ENCODE measurements around the gene DPYD.

Gene DPYD

DNA sequence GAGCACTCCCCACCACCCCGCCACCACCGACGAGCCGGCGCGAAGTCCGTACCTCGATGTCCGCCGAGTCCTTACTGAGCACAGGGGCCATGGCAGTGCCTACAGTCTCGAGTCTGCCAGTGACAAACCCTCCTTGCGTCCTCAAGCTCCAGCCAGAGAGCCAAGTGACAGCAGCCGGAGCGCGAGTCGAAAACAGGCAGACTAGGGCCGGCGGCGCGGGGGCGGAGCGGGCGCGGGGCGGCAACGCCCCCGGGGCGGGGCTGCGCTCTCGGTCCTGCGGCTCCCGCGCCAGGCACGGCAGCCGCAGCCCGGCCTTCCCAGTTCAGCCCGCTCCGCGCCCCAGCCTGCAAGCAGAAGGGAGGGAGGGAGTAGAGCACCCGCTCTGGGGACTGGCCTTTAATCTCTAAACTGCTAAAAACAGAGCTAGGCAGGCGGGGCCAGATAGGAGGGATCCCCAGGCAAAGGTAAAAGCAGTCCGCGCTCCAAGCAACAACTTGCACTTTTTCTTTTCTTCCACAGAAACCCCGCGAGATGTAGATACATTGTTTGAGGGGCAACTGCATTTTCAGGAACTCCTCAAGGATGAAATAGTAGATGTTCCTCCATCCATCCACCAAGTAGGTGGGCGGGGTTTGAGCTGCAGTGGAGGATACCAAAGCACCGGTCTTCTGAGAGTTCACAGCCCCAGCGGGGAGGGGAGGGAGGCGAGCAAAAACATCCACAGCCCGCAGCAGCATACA is at the start of gene DPYD:
Gene DPYD (minus strand): TSS at position 203 of the 740 bp plus-strand sequence. CDS start 112 bp downstream, at position 91.
- TF ChIP-seq, protein P1, sequence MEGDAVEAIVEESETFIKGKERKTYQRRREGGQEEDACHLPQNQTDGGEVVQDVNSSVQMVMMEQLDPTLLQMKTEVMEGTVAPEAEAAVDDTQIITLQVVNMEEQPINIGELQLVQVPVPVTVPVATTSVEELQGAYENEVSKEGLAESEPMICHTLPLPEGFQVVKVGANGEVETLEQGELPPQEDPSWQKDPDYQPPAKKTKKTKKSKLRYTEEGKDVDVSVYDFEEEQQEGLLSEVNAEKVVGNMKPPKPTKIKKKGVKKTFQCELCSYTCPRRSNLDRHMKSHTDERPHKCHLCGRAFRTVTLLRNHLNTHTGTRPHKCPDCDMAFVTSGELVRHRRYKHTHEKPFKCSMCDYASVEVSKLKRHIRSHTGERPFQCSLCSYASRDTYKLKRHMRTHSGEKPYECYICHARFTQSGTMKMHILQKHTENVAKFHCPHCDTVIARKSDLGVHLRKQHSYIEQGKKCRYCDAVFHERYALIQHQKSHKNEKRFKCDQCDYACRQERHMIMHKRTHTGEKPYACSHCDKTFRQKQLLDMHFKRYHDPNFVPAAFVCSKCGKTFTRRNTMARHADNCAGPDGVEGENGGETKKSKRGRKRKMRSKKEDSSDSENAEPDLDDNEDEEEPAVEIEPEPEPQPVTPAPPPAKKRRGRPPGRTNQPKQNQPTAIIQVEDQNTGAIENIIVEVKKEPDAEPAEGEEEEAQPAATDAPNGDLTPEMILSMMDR (IDR thresholded peaks at IDR 0.05), result no peak
- Histone ChIP-seq H3K27ac (peak within 1 kb of the TSS; percentile 86 to 95), H3K4me3 (peak within 1 kb of the TSS; percentile 74 to 89), H3K36me3 (no peaks in the 10 kb centered on the region), H3K27me3 (no peaks in the 10 kb centered on the region), H3K4me1 (peaks cover 0 to 28% (median 8%) of the 10 kb centered on the region in 4 donors), H3K9me3 (no peaks in the 10 kb centered on the region)
- intact Hi-C loops (cut with DNase I; ENCODE audit: low total_unique reads), result no loop called here
- peak; percentile 90 to 93 for DNase-seq

DNA sequence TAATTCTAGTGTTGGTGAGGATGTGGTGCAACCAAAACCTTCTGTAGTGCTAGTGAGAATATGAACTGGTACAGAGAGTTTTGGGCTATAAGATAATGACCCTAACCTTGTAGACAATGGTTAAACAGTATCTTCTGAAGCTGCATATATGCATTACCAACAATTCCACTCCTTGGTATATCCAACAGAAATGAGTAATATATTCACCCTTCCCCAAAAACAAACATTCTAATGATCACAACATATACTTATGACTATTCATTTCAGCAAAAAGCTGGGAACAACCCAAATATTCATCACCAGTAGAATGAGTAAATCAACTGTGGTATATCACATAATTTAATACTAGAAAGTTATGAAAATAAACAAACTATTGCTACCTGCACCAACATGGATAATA is 39.6 kb upstream of the DPYD start:
- intact Hi-C loops (cut with DNase I; ENCODE audit: low total_unique reads), result no loop called here
- Histone ChIP-seq H3K27ac (no peak overlapping the region), H3K4me3 (no peak overlapping the region), H3K4me1 (no peaks in the 10 kb centered on the region), H3K36me3 (no peaks in the 10 kb centered on the region), H3K27me3 (peaks cover 0 to under 1% of the 10 kb centered on the region in 2 donors), H3K9me3 (no peaks in the 10 kb centered on the region)
- TF ChIP-seq, protein P1 (IDR thresholded peaks at IDR 0.05), result no peak
- no peak for DNase-seq

DNA sequence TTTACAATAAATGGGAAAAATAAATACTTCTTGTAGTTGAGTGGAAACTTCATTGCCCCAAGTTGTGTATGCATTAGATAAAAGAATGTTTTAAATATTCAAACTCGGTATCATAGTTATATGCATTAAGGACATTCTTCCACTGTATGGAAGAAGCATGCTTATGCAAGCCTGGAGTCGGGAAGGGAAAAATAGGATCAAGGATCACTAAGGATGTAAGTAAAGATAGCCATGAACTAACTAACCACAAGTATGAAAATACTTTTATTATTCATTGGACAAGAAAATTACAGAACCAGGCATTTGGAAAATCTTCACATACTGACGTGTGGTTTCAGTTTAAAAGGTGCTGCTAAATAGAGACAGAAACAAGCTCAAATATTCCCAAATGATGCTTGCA is 26.9 kb upstream of the DPYD start:
- Histone ChIP-seq H3K4me3 (no peak overlapping the region), H3K27me3 (peaks cover 0 to 2% of the 10 kb centered on the region in 2 donors), H3K36me3 (no peaks in the 10 kb centered on the region), H3K27ac (no peak overlapping the region), H3K9me3 (no peaks in the 10 kb centered on the region), H3K4me1 (peaks cover 0 to 6% (median 0%) of the 10 kb centered on the region in 4 donors)
- intact Hi-C loops (cut with DNase I; ENCODE audit: low total_unique reads), result no loop called here
- DNase-seq, result no peak
- TF ChIP-seq, protein P1 (IDR thresholded peaks at IDR 0.05), result no peak

DNA sequence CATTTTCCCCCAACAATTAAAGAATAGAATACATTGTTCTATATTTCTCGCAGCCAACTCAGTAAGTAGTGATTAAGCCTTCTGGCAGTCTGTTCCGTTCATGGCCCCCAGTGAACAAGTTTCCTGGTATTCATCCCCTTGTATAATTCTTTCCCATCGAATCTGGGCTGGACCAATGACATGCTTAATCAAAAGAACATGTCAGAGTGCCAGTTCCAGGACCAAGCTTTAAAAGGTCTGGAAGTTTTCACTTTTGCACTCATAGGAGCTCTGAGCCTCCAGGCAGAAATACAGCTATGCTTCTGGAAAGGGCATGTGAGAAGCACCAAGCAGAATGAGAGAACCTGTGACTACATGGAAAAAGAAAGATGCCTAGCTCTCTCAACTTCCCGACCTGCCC is 22.5 kb upstream of the DPYD start:
- Histone ChIP-seq H3K27me3 (peaks cover 0 to 2% of the 10 kb centered on the region in 2 donors), H3K4me1 (peaks cover 0 to 6% (median 0%) of the 10 kb centered on the region in 4 donors), H3K36me3 (no peaks in the 10 kb centered on the region), H3K27ac (no peak overlapping the region), H3K4me3 (no peak overlapping the region), H3K9me3 (no peaks in the 10 kb centered on the region)
- intact Hi-C loops (cut with DNase I; ENCODE audit: low total_unique reads), result no loop called here
- DNase-seq, result no peak
- TF ChIP-seq, protein P1 (IDR thresholded peaks at IDR 0.05), result no peak

DNA sequence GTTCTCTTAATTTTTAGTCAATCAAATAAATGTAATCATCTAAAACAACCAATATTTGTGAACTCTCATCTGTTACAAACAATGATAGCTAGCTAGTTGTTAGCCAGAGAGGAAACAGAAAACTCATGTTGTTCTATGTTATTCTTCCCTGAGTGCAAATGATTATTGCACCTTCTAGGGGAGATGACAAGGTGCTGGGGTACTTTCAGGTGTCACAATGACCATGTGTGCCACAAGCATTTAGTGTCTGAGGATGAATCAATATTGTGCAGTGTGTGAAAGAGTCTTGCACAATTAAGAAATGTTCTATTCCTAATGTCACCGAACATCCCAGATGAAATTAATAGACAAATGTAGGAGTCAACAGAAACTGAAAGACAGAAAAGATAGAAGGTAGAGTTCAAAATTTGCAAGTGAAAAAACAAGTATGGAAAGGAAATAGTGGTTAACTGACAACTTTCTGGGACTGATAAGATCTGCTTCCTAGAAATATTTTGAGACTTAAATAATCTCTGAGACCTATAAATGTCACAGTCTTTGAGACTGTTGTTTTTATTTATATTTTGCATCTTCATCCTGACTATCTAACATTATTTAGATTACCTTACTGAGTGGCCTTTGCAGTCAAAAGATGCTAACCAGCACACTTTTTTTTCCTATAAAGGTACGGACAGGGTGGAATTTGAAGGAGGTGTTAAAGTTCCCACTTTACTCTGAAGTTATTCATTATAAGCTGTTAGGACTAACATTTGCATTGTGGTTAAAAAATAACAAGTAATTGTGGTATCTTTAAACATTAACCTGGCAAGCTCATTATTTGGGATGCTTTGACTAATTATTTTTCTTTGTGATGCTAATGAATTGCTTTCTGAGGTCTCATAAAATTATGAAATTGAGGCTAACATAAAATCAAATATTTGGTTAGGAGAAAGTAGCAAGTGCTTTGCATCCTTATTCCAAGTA is 21.6 kb upstream of the DPYD start:
- Histone ChIP-seq H3K9me3 (no peaks in the 10 kb centered on the region), H3K27me3 (peaks cover 0 to 2% of the 10 kb centered on the region in 2 donors), H3K4me3 (no peak overlapping the region), H3K36me3 (no peaks in the 10 kb centered on the region), H3K27ac (no peak overlapping the region), H3K4me1 (peaks cover 0 to 6% (median 0%) of the 10 kb centered on the region in 4 donors)
- TF ChIP-seq, protein P1 (IDR thresholded peaks at IDR 0.05), result no peak
- intact Hi-C loops (cut with DNase I; ENCODE audit: low total_unique reads), result no loop called here
- DNase-seq, result no peak
